HEK293 (cell line): ENCODE measurements around the gene KLK13.
A peak's percentile ranks its signal among the peaks of the same experiment; 100 is the strongest.

Experiments used
- CTCF ChIA-PET: fragments of 350-600 bp; formaldehyde crosslinking; extraction: SDS; loops from one replicate; lab custom pipeline; 2021; ENCODE audit warnings: antibody characterized with exemption; lab: Yijun Ruan, JAX
- POLR2A ChIA-PET: fragments of 300-600 bp; formaldehyde crosslinking; extraction: SDS; loops from one replicate; lab custom pipeline; 2020; ENCODE audit warnings: antibody characterized with exemption, inconsistent platforms; lab: Yijun Ruan, JAX
- H3K27ac ChIP-seq: fragments of 200-500 bp; sonication (Bioruptor generic); 2 replicates; pipeline ENCODE4 v1.5.1; 2014; ENCODE audit warnings: low read depth, low read length, control low read depth, inconsistent platforms; ENCODE audit errors: extremely low read depth
- H3K36me3 ChIP-seq, 2 experiments: fragments of 200-500 bp in 1 of 2; sonication (Bioruptor generic) in 1 of 2; 1 replicate in 1 of 2; 2 replicates in 1 of 2; pipeline ENCODE4 v1.5.1; 2014 to 2017; ENCODE audit warnings: inconsistent platforms in 2 of 2, low read length in 2 of 2; ENCODE audit not compliant: control insufficient read depth in 2 of 2, insufficient read depth in 1 of 2
- H3K4me1 ChIP-seq: fragments of 200-500 bp; sonication (Bioruptor generic); 2 replicates; pipeline ENCODE4 v1.5.1; 2014; ENCODE audit warnings: mild to moderate bottlenecking, low read length, inconsistent platforms; ENCODE audit not compliant: control insufficient read depth, insufficient read depth
- H3K4me3 ChIP-seq: 2 replicates; pipeline ENCODE4 v1.5.1; 2011; ENCODE audit warnings: low read depth, mild to moderate bottlenecking, control low read depth, low read length, moderate library complexity
- H3K9me3 ChIP-seq: fragments of 200-500 bp; sonication (Bioruptor generic); 2 replicates; pipeline ENCODE4 v1.5.1; 2014; ENCODE audit warnings: low read depth, low read length, inconsistent platforms; ENCODE audit not compliant: control insufficient read depth, insufficient read depth
- BCL11A ChIP-seq: fragments of 450-650 bp; formaldehyde crosslinking; IDR thresholded peaks from 2 replicates; pipeline ENCODE4 v1.5.1; 2016; ENCODE audit warnings: low read depth, missing biosample characterization, missing genetic modification characterization
- KLF1 ChIP-seq: fragments of 450-650 bp; formaldehyde crosslinking; IDR thresholded peaks from 2 replicates; pipeline ENCODE4 v1.5.1; 2016; ENCODE audit warnings: missing biosample characterization, missing genetic modification characterization
- SALL2 ChIP-seq: fragments of 450-650 bp; formaldehyde crosslinking; IDR thresholded peaks from 2 replicates; pipeline ENCODE4 v1.5.0; 2017; ENCODE audit warnings: missing biosample characterization, mild to moderate bottlenecking, missing genetic modification characterization, borderline replicate concordance
- SCRT2 ChIP-seq: fragments of 450-650 bp; formaldehyde crosslinking; IDR thresholded peaks from 2 replicates; pipeline ENCODE4 v1.5.1; 2016; ENCODE audit warnings: missing biosample characterization, missing genetic modification characterization
- SP7 ChIP-seq: fragments of 450-650 bp; formaldehyde crosslinking; IDR thresholded peaks from 2 replicates; pipeline ENCODE4 v1.5.1; 2016; ENCODE audit warnings: missing biosample characterization, missing genetic modification characterization
- ZBTB26 ChIP-seq: fragments of 450-650 bp; formaldehyde crosslinking; optimal IDR thresholded peaks from 2 replicates; pipeline ENCODE3; 2016; ENCODE audit warnings: missing biosample characterization, mild to moderate bottlenecking, missing genetic modification characterization
- ZNF146 ChIP-seq: fragments of 450-650 bp; formaldehyde crosslinking; IDR thresholded peaks from 2 replicates; pipeline ENCODE4 v1.5.1; 2016; ENCODE audit warnings: missing biosample characterization, missing genetic modification characterization
- ZNF148 ChIP-seq: fragments of 450-650 bp; formaldehyde crosslinking; IDR thresholded peaks from 2 replicates; pipeline ENCODE4 v1.5.0; 2017; ENCODE audit warnings: missing biosample characterization, missing genetic modification characterization, borderline replicate concordance
- ZNF157 ChIP-seq: fragments of 450-650 bp; formaldehyde crosslinking; IDR thresholded peaks from 2 replicates; pipeline ENCODE4 v1.5.1; 2016; ENCODE audit warnings: missing biosample characterization, missing genetic modification characterization
- ZNF223 ChIP-seq: fragments of 450-650 bp; formaldehyde crosslinking; IDR thresholded peaks from 2 replicates; pipeline ENCODE4 v1.5.1; 2016; ENCODE audit warnings: missing biosample characterization, missing genetic modification characterization
- ZNF335 ChIP-seq: fragments of 450-650 bp; formaldehyde crosslinking; conservative IDR thresholded peaks from 2 replicates; pipeline ENCODE4 v1.5.1; 2016; ENCODE audit warnings: missing biosample characterization, missing genetic modification characterization
- ZNF341 ChIP-seq: fragments of 450-650 bp; formaldehyde crosslinking; IDR thresholded peaks from 2 replicates; pipeline ENCODE4; 2016; ENCODE audit warnings: low read depth, missing biosample characterization, missing genetic modification characterization
- ZNF521 ChIP-seq: fragments of 450-650 bp; formaldehyde crosslinking; IDR thresholded peaks from 2 replicates; pipeline ENCODE4 v1.5.1; 2017; ENCODE audit warnings: missing biosample characterization, mild to moderate bottlenecking, missing genetic modification characterization
- ZNF571 ChIP-seq: fragments of 450-650 bp; formaldehyde crosslinking; IDR thresholded peaks from 2 replicates; pipeline ENCODE4 v1.5.0; 2017; ENCODE audit warnings: missing biosample characterization, missing genetic modification characterization
- ZNF580 ChIP-seq: fragments of 450-650 bp; formaldehyde crosslinking; IDR thresholded peaks from 2 replicates; pipeline ENCODE4 v1.5.1; 2016; ENCODE audit warnings: missing biosample characterization, missing genetic modification characterization
- ZNF776 ChIP-seq: fragments of 450-650 bp; formaldehyde crosslinking; IDR thresholded peaks from 2 replicates; pipeline ENCODE4 v1.5.0; 2017; ENCODE audit warnings: missing biosample characterization, missing genetic modification characterization, borderline replicate concordance
- TF ChIP-seq, protein P1 (sequence below): fragments of 450-650 bp; formaldehyde crosslinking; IDR thresholded peaks from 2 replicates; pipeline ENCODE4 v1.5.1; 2016; ENCODE audit warnings: missing biosample characterization, missing genetic modification characterization, low read depth

KLK13 gene

DNA sequence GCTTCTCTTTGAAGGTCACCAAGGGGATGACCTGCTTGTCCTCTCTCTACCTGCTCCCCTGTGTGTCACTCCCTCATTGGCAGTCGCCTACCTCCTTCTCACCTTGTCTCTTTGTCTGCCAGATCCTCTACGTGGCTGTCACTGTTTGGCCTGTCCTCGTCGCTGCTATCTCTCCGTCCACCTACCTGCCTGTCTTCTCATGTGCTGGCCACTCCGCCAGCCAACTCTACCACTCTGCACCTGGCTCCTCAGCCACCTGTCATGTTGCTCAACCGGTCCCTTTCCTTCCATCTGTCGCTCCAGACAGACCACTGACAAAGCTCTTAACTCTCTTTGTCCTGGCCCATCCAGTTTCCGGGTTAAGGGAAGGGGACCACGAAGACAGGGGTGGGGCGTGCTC lies 30.2 kb downstream of the KLK13 start, which contains the start of gene KLK12 (continued):
- TF ChIP-seq ZNF223 (tag by site-specific recombination) = no peak
- TF ChIP-seq ZNF157 = no peak
- TF ChIP-seq ZNF146 (tag by site-specific recombination) = no peak
- no peak for TF ChIP-seq ZNF148 (tag by site-specific recombination)
- no peak for TF ChIP-seq ZBTB26 (tag by site-specific recombination)
- no peak for TF ChIP-seq SCRT2 (tag by site-specific recombination)
- TF ChIP-seq ZNF776 (tag by site-specific recombination) = no peak
- TF ChIP-seq, all 188 proteins: peak for 0

DNA sequence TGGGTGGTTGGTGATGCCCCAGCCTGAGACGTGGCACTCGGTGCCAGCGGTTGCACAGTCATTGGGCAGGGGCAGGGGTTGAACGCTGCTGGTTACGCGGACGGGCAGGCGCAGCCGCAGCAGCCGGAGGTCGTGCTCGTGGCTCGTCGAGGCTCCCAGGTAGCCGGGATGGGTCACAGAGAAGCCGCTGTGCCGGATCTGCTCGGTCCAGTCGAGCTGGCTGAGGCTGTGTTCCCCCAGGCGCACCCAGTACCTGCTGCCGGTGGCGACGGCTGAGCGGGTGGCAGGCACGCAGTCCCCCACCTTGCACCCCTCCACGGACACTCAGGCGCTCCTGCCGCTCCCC lies 33.0 kb downstream of the KLK13 start:
- Histone ChIP-seq H3K4me3 (no peak overlapping the region), H3K4me1 (no peaks in the 10 kb centered on the region), H3K36me3 (no peaks in the 10 kb centered on the region), H3K27ac (no peak overlapping the region), H3K9me3 (no peaks in the 10 kb centered on the region)
- POLR2A ChIA-PET = no interaction called here
- 0 out of 2 replicates have a peak, but pooled peaks have one; percentile 1 for TF ChIP-seq BCL11A (tag by site-specific recombination)
- no peak for TF ChIP-seq SALL2 (tag by site-specific recombination)
- no peak for TF ChIP-seq KLF1 (tag by site-specific recombination)
- TF ChIP-seq SP7 (tag by site-specific recombination) = no peak
- TF ChIP-seq, protein P1, sequence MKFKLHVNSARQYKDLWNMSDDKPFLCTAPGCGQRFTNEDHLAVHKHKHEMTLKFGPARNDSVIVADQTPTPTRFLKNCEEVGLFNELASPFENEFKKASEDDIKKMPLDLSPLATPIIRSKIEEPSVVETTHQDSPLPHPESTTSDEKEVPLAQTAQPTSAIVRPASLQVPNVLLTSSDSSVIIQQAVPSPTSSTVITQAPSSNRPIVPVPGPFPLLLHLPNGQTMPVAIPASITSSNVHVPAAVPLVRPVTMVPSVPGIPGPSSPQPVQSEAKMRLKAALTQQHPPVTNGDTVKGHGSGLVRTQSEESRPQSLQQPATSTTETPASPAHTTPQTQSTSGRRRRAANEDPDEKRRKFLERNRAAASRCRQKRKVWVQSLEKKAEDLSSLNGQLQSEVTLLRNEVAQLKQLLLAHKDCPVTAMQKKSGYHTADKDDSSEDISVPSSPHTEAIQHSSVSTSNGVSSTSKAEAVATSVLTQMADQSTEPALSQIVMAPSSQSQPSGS = no peak
- no peak for TF ChIP-seq ZNF521 (tag by site-specific recombination)
- no peak for TF ChIP-seq ZNF335 (tag by site-specific recombination)
- CTCF ChIA-PET = no interaction called here

GRCh38 chr19:51031220-51031879 lies 33.5 kb downstream of the KLK13 start:
- Histone ChIP-seq H3K36me3 (no peaks in the 10 kb centered on the region), H3K27ac (no peak overlapping the region), H3K4me1 (no peaks in the 10 kb centered on the region)
- POLR2A ChIA-PET = no interaction called here
- TF ChIP-seq ZNF341 (no peak), ZNF571 (tag by site-specific recombination) (no peak), ZNF580 (tag by site-specific recombination) (no peak), BCL11A (tag by site-specific recombination) (peak; percentile 44; the same call in 1 of the 2 replicates)
- TF ChIP-seq, all 188 proteins: peak for 1
- Histone ChIP-seq H3K9me3 (no peaks in the 10 kb centered on the region), H3K4me3 (no peak overlapping the region)
- CTCF ChIA-PET = interaction anchor here (0.7 kb wide), 1 partner anchor 8 kb away, joined by 4 read pairs; no protein-coding TSS in a partner anchor
